Brain microvascular endothelial cell (primary cell): ENCODE results near the gene RGS8.

ENCODE experiments used
- DNase-seq: peaks from one replicate; pipeline ENCODE4 v3.0.0-alpha.2; 2020
- H3K27ac ChIP-seq: fragments of 250-450 bp; sonication (Bioruptor Pico); 2 replicates; pipeline ENCODE4 v1.5.1; 2020; ENCODE audit warnings: mild to moderate bottlenecking, moderate library complexity
- H3K27me3 ChIP-seq: fragments of 250-450 bp; sonication (Bioruptor Pico); replicated peaks from 2 replicates; pipeline ENCODE4 v1.5.1; 2020; ENCODE audit warnings: mild to moderate bottlenecking
- H3K36me3 ChIP-seq: fragments of 250-450 bp; sonication (Bioruptor Pico); replicated peaks from 2 replicates; pipeline ENCODE4 v1.5.1; 2020; ENCODE audit warnings: mild to moderate bottlenecking
- H3K4me3 ChIP-seq: 2 replicates; pipeline ENCODE4 v1.5.1; 2011; ENCODE audit warnings: low read depth, mild to moderate bottlenecking, control low read depth, low read length, moderate library complexity
- CTCF ChIP-seq: IDR thresholded peaks from 2 replicates; pipeline ENCODE4 v1.5.1; 2011; ENCODE audit warnings: low read depth, mild to moderate bottlenecking, moderate library complexity, low read length, control low read depth, inconsistent platforms; ENCODE audit errors: missing control alignments
- in situ Hi-C: cut with HindIII; loops from 2 replicates; pipeline ENCODE4 v1.10.0; 2017; ENCODE audit warnings: low sequenced_read_pairs, low pct_ligation_motif_present

RGS8 gene

GRCh38 chr1:182662121-182662890 is 22.1 kb downstream of the RGS8 start:
- peak; percentile 11 for DNase-seq
- Histone ChIP-seq H3K27ac (no peak overlapping the region), H3K36me3 (no peaks in the 10 kb centered on the region), H3K4me3 (no peak overlapping the region), H3K27me3 (no peaks in the 10 kb centered on the region)
- TF ChIP-seq CTCF: no peak
- in situ Hi-C loops: no loop called here

- H3K27ac ChIP-seq: no peak overlapping the region
- no peaks in the 10 kb centered on the region for H3K36me3 ChIP-seq
- no peaks in the 10 kb centered on the region for H3K27me3 ChIP-seq
- TF ChIP-seq CTCF: no peak
- no peak for DNase-seq
- no peak overlapping the region for H3K4me3 ChIP-seq
- in situ Hi-C loops: no loop called here
Observed at GRCh38 chr1:182658055-182658454, 26.3 kb downstream of the RGS8 start.

GRCh38 chr1:182656842-182657397 is 27.5 kb downstream of the RGS8 start:
- Histone ChIP-seq H3K27ac (no peak overlapping the region), H3K36me3 (no peaks in the 10 kb centered on the region), H3K4me3 (no peak overlapping the region), H3K27me3 (no peaks in the 10 kb centered on the region)
- in situ Hi-C loops: no loop called here
- DNase-seq: no peak
- no peak for TF ChIP-seq CTCF

GRCh38 chr1:182653986-182654385 is 30.4 kb downstream of the RGS8 start:
- DNase-seq: no peak
- Histone ChIP-seq H3K27me3 (no peaks in the 10 kb centered on the region), H3K27ac (no peak overlapping the region), H3K36me3 (no peaks in the 10 kb centered on the region), H3K4me3 (no peak overlapping the region)
- in situ Hi-C loops: no loop called here
- TF ChIP-seq CTCF: no peak

GRCh38 chr1:182652933-182653332 is 31.5 kb downstream of the RGS8 start:
- no peak for TF ChIP-seq CTCF
- no peak overlapping the region for H3K4me3 ChIP-seq
- DNase-seq: no peak
- H3K27ac ChIP-seq: no peak overlapping the region
- no peaks in the 10 kb centered on the region for H3K27me3 ChIP-seq
- in situ Hi-C loops: no loop called here
- H3K36me3 ChIP-seq: no peaks in the 10 kb centered on the region
